Fibroblast of skin of abdomen (primary cell): ENCODE measurements around the gene DESI2.
"Not testable (repeated sequence)": the region's sequence is repeated elsewhere in the genome, so short reads cannot be mapped to it uniquely, and the experiment has no call there.

Experiments
- DNase-seq: peaks from one replicate; pipeline ENCODE4 v3.0.0-alpha.2; 2013

The DESI2 gene

GRCh38 chr1:244709076-244709475, 56.1 kb downstream of the DESI2 start:
- DNase-seq, result no peak

- DNase-seq, result no peak
Measured at GRCh38 chr1:244709476-244710368, 56.8 kb downstream of the DESI2 start.

- DNase-seq, result no peak
Measured at GRCh38 chr1:244710474-244711062, 57.6 kb downstream of the DESI2 start.

- no peak for DNase-seq
Measured at GRCh38 chr1:244712669-244713068, 59.7 kb downstream of the DESI2 start.

GRCh38 chr1:244713332-244713731, 60.4 kb downstream of the DESI2 start:
- no peak for DNase-seq

- no peak for DNase-seq
Measured at GRCh38 chr1:244727871-244728474, 75.0 kb downstream of the DESI2 start.

- DNase-seq, result peak; percentile 62
Measured at GRCh38 chr1:244730153-244730933, 77.4 kb downstream of the DESI2 start.

- DNase-seq, result no peak
Measured at GRCh38 chr1:244730934-244731434, 78.1 kb downstream of the DESI2 start.

GRCh38 chr1:244731651-244732050, 78.7 kb downstream of the DESI2 start:
- DNase-seq, result no peak

GRCh38 chr1:244732851-244733450, 80.0 kb downstream of the DESI2 start:
- no peak for DNase-seq

- DNase-seq, result no peak
Measured at GRCh38 chr1:244735404-244735803, 82.5 kb downstream of the DESI2 start.

GRCh38 chr1:244735876-244736561, 83.1 kb downstream of the DESI2 start:
- DNase-seq, result no peak

- not testable (repeated sequence) for DNase-seq
Measured at GRCh38 chr1:244739140-244739539, 86.2 kb downstream of the DESI2 start.

- not testable (repeated sequence) for DNase-seq
Measured at GRCh38 chr1:244740027-244740617, 87.2 kb downstream of the DESI2 start.

- DNase-seq, result no peak
Measured at GRCh38 chr1:244741692-244742091, 88.8 kb downstream of the DESI2 start.

- DNase-seq, result no peak
Measured at GRCh38 chr1:244749230-244750016, 96.5 kb downstream of the DESI2 start.

- DNase-seq, result no peak
Measured at GRCh38 chr1:244751271-244751895, 98.5 kb downstream of the DESI2 start.

GRCh38 chr1:244755673-244756072, 102.7 kb downstream of the DESI2 start:
- no peak for DNase-seq

- peak; percentile 75 for DNase-seq
Measured at GRCh38 chr1:244757091-244757939, 104.4 kb downstream of the DESI2 start.
